ENCODE results near the gene MORC2. TPM values are rescaled to one million over a fixed set of nuclear protein-coding genes. Genes with fewer than 3 reads are reported as not detected.

The MORC2 gene
- total and polyA plus RNA-seq, 8 donors, result 4.4 to 64.8 (median 17.0) TPM

DNA sequence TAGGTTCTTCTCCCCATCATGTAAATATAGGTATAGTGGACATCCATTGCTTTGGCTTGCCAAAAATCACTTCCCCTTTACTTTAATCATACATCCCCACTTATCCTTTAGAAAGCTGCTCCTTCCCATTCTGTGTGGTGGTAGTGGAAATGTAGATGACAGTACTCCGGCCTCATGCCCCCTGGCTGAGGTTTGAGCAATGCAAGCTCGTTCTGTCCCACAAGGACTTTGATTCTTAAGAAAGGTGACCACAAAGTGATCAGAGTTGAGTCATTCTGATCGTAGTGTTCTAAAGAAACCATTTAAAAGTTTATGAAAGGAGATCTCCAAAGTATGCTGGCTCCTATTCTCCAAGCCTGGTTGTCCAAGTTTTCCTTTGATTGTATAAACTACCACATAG lies 11.4 kb upstream of the MORC2 start:
- H3K4me1 ChIP-seq, result no peaks in the 10 kb centered on the region

DNA sequence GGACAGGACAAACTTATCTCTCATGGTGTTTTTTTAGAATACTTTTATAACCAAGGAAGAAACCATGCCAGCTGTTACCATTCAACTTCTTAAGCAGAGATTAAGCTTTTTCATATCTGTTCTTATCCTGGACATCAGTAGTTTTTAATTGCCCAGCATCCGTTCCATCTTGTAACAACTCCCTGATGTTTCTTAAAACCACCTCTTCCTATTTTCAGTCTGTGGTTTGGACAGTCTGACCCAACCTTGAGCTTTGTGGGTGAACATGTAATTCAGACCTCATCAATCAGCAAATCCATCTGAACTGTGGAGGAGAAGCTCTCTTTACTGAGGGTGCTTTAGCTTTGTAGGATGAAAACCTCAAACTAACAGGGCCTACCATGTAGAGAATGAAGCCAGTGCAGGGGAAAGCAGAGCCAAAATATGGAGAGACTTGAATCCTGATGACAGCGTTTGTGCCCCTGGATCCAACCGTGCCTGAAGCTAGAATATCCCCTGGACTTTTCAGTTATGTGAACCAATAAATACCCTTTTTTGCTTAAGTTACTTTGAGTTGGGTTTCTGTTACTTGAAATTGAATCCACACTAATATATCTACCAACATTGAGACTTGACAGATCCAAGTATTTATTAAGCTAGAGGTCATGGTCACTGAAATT lies 9.9 kb upstream of the MORC2 start:
- Histone ChIP-seq H3K36me3 (peaks cover 17 to 24% (median 22%) of the 10 kb centered on the region in 4 donors), H3K27ac (no peak overlapping the region), H3K27me3 (no peaks in the 10 kb centered on the region), H3K4me3 (no peak overlapping the region), H3K4me1 (no peaks in the 10 kb centered on the region), H3K9me3 (peaks cover 24 to 95% (median 72%) of the 10 kb centered on the region in 4 donors)
- 88 to 98% (median 95%) methylated on average over 3 of the region's 3 CpGs for WGBS, 5 donors
- no peak for TF ChIP-seq EP300 (IDR thresholded peaks at IDR 0.05)
- TF ChIP-seq POLR2A (IDR thresholded peaks at IDR 0.05), result no peak
- TF ChIP-seq POLR2AphosphoS5 (IDR thresholded peaks at IDR 0.05), result no peak
- TF ChIP-seq, protein P1, sequence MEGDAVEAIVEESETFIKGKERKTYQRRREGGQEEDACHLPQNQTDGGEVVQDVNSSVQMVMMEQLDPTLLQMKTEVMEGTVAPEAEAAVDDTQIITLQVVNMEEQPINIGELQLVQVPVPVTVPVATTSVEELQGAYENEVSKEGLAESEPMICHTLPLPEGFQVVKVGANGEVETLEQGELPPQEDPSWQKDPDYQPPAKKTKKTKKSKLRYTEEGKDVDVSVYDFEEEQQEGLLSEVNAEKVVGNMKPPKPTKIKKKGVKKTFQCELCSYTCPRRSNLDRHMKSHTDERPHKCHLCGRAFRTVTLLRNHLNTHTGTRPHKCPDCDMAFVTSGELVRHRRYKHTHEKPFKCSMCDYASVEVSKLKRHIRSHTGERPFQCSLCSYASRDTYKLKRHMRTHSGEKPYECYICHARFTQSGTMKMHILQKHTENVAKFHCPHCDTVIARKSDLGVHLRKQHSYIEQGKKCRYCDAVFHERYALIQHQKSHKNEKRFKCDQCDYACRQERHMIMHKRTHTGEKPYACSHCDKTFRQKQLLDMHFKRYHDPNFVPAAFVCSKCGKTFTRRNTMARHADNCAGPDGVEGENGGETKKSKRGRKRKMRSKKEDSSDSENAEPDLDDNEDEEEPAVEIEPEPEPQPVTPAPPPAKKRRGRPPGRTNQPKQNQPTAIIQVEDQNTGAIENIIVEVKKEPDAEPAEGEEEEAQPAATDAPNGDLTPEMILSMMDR (IDR thresholded peaks at IDR 0.05), result no peak
- intact Hi-C loops (cut with DNase I; ENCODE audit: low total_unique reads), result no loop called here
- DNase-seq, result no peak

More for the DNA sequence above, 11.4 kb upstream of the MORC2 start:
- WGBS, 5 donors, result 72 to 85% (median 78%) methylated on average over 3 of the region's 3 CpGs
- H3K27ac ChIP-seq, result no peak overlapping the region
- H3K4me3 ChIP-seq, result no peak overlapping the region
- no peaks in the 10 kb centered on the region for H3K27me3 ChIP-seq
- no peak for DNase-seq
- peaks cover 21 to 92% (median 62%) of the 10 kb centered on the region in 4 donors for H3K9me3 ChIP-seq
- peaks cover 7 to 9% (median 8%) of the 10 kb centered on the region in 4 donors for H3K36me3 ChIP-seq
- TF ChIP-seq POLR2A (IDR thresholded peaks at IDR 0.05), result no peak
- TF ChIP-seq EP300 (IDR thresholded peaks at IDR 0.05), result no peak
- no peak for TF ChIP-seq POLR2AphosphoS5 (IDR thresholded peaks at IDR 0.05)
- TF ChIP-seq, protein P1 (IDR thresholded peaks at IDR 0.05), result no peak
- intact Hi-C loops (cut with DNase I; ENCODE audit: low total_unique reads), result no loop called here

DNA sequence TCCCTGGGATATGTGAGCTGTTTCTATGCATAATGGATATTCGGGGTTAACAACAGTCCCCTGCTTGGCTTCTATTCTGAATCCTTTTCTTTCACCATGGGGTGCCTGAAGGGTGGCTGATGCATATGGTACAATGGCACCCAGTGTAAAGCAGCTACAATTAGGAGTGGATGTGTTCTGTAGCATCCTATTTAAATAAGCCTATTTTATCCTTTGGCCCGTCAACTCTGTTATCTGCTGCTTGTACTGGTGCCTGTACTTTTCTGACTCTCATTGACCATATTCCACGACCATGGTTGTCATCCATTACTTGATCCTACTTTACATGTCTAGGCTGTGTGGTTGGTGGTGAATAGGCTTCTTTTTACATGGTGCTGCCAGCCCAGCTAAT lies 1.8 kb upstream of the MORC2 start:
- H3K27ac ChIP-seq, result peak overlapping the region in 3 of 5 donors; percentile 95 to 98 (median 96)

DNA sequence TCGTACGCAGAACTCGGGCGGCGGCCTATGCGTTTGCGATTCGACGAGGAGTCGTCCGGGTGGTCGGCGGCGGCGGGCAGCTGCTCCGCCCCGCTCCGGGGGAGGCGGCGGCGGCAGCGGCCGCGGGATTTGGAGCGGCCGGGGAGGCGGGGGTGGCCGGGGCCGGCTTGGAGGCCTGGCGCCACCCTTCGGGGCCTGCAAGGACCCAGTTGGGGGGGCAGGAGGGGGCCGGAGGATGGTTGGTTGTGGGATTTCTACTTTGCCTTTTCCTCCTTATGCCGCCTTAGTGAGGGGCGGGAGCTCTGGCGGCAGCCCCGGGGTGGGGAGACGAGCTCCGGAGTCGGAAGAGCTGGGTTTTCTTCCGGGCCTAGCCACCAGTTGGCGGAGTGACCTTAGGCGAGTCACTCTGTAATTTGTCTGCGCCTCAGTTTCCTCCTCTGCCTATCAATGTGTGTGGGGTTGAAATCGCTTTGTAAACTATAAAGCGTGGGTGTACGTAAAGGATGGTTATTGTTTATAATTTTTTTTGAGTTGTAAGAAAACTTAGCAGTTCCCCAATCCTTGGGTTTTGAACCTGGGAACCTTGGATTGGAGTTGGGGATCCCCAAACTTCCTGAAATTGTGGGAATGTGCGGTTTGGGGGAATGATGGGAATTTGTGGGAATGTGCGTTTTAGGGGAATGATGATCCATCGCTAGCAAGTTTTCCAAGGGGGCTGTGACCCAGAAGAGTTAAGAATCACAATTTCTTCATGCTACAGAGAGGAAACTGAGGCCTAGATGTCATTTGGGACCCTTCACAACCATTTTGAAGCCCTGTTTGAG lies 1.2 kb upstream of the MORC2 start:
- Histone ChIP-seq H3K4me3 (peak overlapping the region; percentile 73 to 88 (median 85)), H3K4me1 (peaks cover 18 to 58% (median 34%) of the 10 kb centered on the region in 4 donors), H3K27me3 (no peaks in the 10 kb centered on the region), H3K27ac (peak overlapping the region; percentile 88 to 98 (median 95)), H3K9me3 (peaks cover 11 to 43% (median 27%) of the 10 kb centered on the region in 4 donors), H3K36me3 (peaks cover 27 to 41% (median 35%) of the 10 kb centered on the region in 4 donors)
- peak; percentile 31 to 76 for DNase-seq
- intact Hi-C loops (cut with DNase I; ENCODE audit: low total_unique reads), result no loop called here
- TF ChIP-seq POLR2AphosphoS5 (IDR thresholded peaks at IDR 0.05), result no peak
- no peak for TF ChIP-seq POLR2A (IDR thresholded peaks at IDR 0.05)
- TF ChIP-seq, protein P1 (IDR thresholded peaks at IDR 0.05), result no peak
- WGBS, 5 donors, result 3 to 7% (median 3%) methylated on average over 18 to 49 of the region's 49 CpGs

More for the DNA sequence above, 1.8 kb upstream of the MORC2 start:
- Histone ChIP-seq H3K9me3 (peaks cover 11 to 49% (median 30%) of the 10 kb centered on the region in 4 donors), H3K27me3 (no peaks in the 10 kb centered on the region), H3K4me3 (peak overlapping the region; percentile 73 to 88 (median 85)), H3K4me1 (peaks cover 18 to 55% (median 31%) of the 10 kb centered on the region in 4 donors), H3K36me3 (peaks cover 33 to 48% (median 40%) of the 10 kb centered on the region in 4 donors)
- intact Hi-C loops (cut with DNase I; ENCODE audit: low total_unique reads), result no loop called here
- DNase-seq, result no peak
- 43 to 70% (median 65%) methylated on average over 3 of the region's 3 CpGs for WGBS, 5 donors
- TF ChIP-seq POLR2AphosphoS5 (IDR thresholded peaks at IDR 0.05) (no peak), EP300 (IDR thresholded peaks at IDR 0.05) (no peak), POLR2A (IDR thresholded peaks at IDR 0.05) (no peak)
- TF ChIP-seq, protein P1 (IDR thresholded peaks at IDR 0.05), result no peak
